SK-N-SH treated with all-trans-retinoic acid at 6 μM for 48 hours (cell line): ENCODE results near the gene ASS1.

ENCODE experiments used
- ATAC-seq: fragments of 200-7000 bp; cut with Tn5 transposase; 3 replicates; pipeline ENCODE4 v1.9.1; 2020; ENCODE audit warnings: mild to moderate bottlenecking, moderate library complexity
- ARNTL ChIP-seq: fragments of 450-650 bp; formaldehyde crosslinking; IDR thresholded peaks from 2 replicates; pipeline ENCODE4 v1.5.0; 2020; ENCODE audit warnings: low read depth, mild to moderate bottlenecking, moderate library complexity, borderline replicate concordance
- BACH2 ChIP-seq: fragments of 250-450 bp; sonication (Bioruptor Pico); IDR thresholded peaks from 2 replicates; pipeline ENCODE4 v1.9.0; 2021; ENCODE audit warnings: mild to moderate bottlenecking, borderline replicate concordance
- CSDC2 ChIP-seq: fragments of 250-450 bp; sonication (Bioruptor Pico); IDR thresholded peaks from 2 replicates; pipeline ENCODE4 v1.5.0; 2020; ENCODE audit warnings: mild to moderate bottlenecking, moderate library complexity
- ESRRG ChIP-seq: fragments of 250-450 bp; sonication (Bioruptor Pico); IDR thresholded peaks from 2 replicates; pipeline ENCODE4 v1.6.1; 2021; ENCODE audit warnings: mild to moderate bottlenecking
- GLIS3 ChIP-seq: fragments of 250-450 bp; sonication (Bioruptor Pico); IDR thresholded peaks from 2 replicates; pipeline ENCODE4 v1.5.0; 2020; ENCODE audit warnings: mild to moderate bottlenecking, moderate library complexity
- ISL1 ChIP-seq: fragments of 250-450 bp; sonication (Bioruptor Pico); IDR thresholded peaks from 2 replicates; pipeline ENCODE4 v2.1.2; 2022; ENCODE audit warnings: mild to moderate bottlenecking, moderate library complexity
- PPARA ChIP-seq: fragments of 250-450 bp; sonication (Bioruptor Pico); IDR thresholded peaks from 2 replicates; pipeline ENCODE4 v1.5.0; 2020; ENCODE audit warnings: mild to moderate bottlenecking, borderline replicate concordance
- RARB ChIP-seq: fragments of 250-450 bp; sonication (Bioruptor Pico); IDR thresholded peaks from 2 replicates; pipeline ENCODE4 v1.8.0; 2021; ENCODE audit warnings: mild to moderate bottlenecking, moderate library complexity
- SNAI2 ChIP-seq: fragments of 250-450 bp; sonication (Bioruptor Pico); IDR thresholded peaks from 2 replicates; pipeline ENCODE4 v1.5.0; 2020; ENCODE audit warnings: mild to moderate bottlenecking, moderate library complexity
- TCF4 ChIP-seq: fragments of 250-450 bp; sonication (Bioruptor Pico); IDR thresholded peaks from 2 replicates; pipeline ENCODE4 v1.8.0; 2021; ENCODE audit warnings: mild to moderate bottlenecking, moderate library complexity, borderline replicate concordance
- TOX ChIP-seq: fragments of 250-450 bp; sonication (Bioruptor Pico); IDR thresholded peaks from 2 replicates; pipeline ENCODE4 v1.8.0; 2021; ENCODE audit warnings: mild to moderate bottlenecking, moderate library complexity, borderline replicate concordance
- ZC3H10 ChIP-seq: fragments of 250-450 bp; sonication (Bioruptor Pico); IDR thresholded peaks from 2 replicates; pipeline ENCODE4 v1.5.1; 2021; ENCODE audit warnings: mild to moderate bottlenecking, moderate library complexity
- ZFP3 ChIP-seq: fragments of 250-450 bp; sonication (Bioruptor Pico); IDR thresholded peaks from 2 replicates; pipeline ENCODE4 v1.5.0; 2020; ENCODE audit warnings: mild to moderate bottlenecking, moderate library complexity
- ZFP30 ChIP-seq: fragments of 450-650 bp; formaldehyde crosslinking; IDR thresholded peaks from 2 replicates; pipeline ENCODE4 v1.5.0; 2022; ENCODE audit warnings: mild to moderate bottlenecking, moderate library complexity
- ZNF565 ChIP-seq: fragments of 450-650 bp; formaldehyde crosslinking; conservative IDR thresholded peaks from 2 replicates; pipeline ENCODE4 v1.5.0; 2020; ENCODE audit warnings: low read depth, mild to moderate bottlenecking, moderate library complexity
- ZNF70 ChIP-seq: fragments of 450-650 bp; formaldehyde crosslinking; IDR thresholded peaks from 2 replicates; pipeline ENCODE4 v1.5.0; 2020; ENCODE audit warnings: mild to moderate bottlenecking, moderate library complexity
- ZNF8 ChIP-seq: fragments of 450-650 bp; formaldehyde crosslinking; IDR thresholded peaks from 2 replicates; pipeline ENCODE4 v1.5.0; 2020; ENCODE audit warnings: mild to moderate bottlenecking, moderate library complexity
- TF ChIP-seq, protein P1 (sequence below): fragments of 250-450 bp; sonication (Bioruptor Pico); IDR thresholded peaks from 2 replicates; pipeline ENCODE4 v1.8.0; 2020; ENCODE audit warnings: mild to moderate bottlenecking, moderate library complexity, borderline replicate concordance
- TF ChIP-seq, protein P2 (sequence below): fragments of 250-450 bp; sonication (Bioruptor Pico); IDR thresholded peaks from 2 replicates; pipeline ENCODE4 v1.5.1; 2021; ENCODE audit warnings: mild to moderate bottlenecking, moderate library complexity
- TF ChIP-seq, protein P3 (sequence below): fragments of 250-450 bp; sonication (Bioruptor Pico); IDR thresholded peaks from 2 replicates; pipeline ENCODE4 v1.5.0; 2020; ENCODE audit warnings: mild to moderate bottlenecking, moderate library complexity
- TF ChIP-seq, protein P4 (sequence below): fragments of 250-450 bp; sonication (Bioruptor Pico); IDR thresholded peaks from 2 replicates; pipeline ENCODE4 v1.5.1; 2020; ENCODE audit warnings: low read depth, mild to moderate bottlenecking, moderate library complexity

ASS1 gene

DNA sequence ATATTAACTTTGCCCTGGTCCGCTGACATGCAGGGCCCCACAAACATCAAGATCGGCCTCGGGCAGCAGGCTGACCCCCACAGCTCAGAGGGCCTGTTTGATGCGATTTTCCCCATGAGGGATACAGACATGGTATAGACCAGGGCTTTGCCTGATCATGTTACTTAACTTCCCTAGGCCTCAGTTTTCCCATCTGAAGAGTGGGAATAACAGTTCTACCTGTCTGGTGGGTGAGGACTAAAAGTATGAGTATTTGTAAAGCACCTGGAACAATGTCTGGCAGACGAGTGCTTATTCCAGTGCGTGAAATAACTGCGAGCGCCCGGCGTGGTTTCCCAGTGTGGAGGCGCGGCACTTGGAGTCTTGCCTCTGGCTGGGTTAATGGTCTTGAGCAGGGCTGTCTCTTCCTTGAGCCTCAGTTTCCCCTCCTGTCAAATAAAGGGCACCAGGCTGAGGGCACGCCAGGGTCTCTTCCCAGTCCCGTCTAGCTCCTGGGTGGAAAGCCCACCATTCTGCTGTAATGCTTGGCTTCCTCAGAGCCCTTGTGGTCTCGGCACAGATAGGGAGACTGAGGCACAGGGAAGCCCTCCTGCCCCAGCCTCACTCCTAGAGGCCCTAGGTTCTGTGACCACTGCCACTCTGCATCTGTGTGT is 47.2 kb downstream of the ASS1 start:
- TF ChIP-seq, protein P1, sequence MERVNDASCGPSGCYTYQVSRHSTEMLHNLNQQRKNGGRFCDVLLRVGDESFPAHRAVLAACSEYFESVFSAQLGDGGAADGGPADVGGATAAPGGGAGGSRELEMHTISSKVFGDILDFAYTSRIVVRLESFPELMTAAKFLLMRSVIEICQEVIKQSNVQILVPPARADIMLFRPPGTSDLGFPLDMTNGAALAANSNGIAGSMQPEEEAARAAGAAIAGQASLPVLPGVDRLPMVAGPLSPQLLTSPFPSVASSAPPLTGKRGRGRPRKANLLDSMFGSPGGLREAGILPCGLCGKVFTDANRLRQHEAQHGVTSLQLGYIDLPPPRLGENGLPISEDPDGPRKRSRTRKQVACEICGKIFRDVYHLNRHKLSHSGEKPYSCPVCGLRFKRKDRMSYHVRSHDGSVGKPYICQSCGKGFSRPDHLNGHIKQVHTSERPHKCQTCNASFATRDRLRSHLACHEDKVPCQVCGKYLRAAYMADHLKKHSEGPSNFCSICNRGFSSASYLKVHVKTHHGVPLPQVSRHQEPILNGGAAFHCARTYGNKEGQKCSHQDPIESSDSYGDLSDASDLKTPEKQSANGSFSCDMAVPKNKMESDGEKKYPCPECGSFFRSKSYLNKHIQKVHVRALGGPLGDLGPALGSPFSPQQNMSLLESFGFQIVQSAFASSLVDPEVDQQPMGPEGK (CRISPR knock-in tag) = no peak
- TF ChIP-seq, protein P2, sequence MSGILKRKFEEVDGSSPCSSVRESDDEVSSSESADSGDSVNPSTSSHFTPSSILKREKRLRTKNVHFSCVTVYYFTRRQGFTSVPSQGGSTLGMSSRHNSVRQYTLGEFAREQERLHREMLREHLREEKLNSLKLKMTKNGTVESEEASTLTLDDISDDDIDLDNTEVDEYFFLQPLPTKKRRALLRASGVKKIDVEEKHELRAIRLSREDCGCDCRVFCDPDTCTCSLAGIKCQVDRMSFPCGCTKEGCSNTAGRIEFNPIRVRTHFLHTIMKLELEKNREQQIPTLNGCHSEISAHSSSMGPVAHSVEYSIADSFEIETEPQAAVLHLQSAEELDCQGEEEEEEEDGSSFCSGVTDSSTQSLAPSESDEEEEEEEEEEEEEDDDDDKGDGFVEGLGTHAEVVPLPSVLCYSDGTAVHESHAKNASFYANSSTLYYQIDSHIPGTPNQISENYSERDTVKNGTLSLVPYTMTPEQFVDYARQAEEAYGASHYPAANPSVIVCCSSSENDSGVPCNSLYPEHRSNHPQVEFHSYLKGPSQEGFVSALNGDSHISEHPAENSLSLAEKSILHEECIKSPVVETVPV (CRISPR knock-in tag) = no peak
- no peak for TF ChIP-seq ZFP3 (CRISPR knock-in tag)
- no peak for TF ChIP-seq GLIS3 (CRISPR knock-in tag)
- TF ChIP-seq SNAI2 = no peak
- no peak for TF ChIP-seq ZFP30 (CRISPR knock-in tag)
- TF ChIP-seq ESRRG (CRISPR knock-in tag) = no peak
- TF ChIP-seq, protein P3, sequence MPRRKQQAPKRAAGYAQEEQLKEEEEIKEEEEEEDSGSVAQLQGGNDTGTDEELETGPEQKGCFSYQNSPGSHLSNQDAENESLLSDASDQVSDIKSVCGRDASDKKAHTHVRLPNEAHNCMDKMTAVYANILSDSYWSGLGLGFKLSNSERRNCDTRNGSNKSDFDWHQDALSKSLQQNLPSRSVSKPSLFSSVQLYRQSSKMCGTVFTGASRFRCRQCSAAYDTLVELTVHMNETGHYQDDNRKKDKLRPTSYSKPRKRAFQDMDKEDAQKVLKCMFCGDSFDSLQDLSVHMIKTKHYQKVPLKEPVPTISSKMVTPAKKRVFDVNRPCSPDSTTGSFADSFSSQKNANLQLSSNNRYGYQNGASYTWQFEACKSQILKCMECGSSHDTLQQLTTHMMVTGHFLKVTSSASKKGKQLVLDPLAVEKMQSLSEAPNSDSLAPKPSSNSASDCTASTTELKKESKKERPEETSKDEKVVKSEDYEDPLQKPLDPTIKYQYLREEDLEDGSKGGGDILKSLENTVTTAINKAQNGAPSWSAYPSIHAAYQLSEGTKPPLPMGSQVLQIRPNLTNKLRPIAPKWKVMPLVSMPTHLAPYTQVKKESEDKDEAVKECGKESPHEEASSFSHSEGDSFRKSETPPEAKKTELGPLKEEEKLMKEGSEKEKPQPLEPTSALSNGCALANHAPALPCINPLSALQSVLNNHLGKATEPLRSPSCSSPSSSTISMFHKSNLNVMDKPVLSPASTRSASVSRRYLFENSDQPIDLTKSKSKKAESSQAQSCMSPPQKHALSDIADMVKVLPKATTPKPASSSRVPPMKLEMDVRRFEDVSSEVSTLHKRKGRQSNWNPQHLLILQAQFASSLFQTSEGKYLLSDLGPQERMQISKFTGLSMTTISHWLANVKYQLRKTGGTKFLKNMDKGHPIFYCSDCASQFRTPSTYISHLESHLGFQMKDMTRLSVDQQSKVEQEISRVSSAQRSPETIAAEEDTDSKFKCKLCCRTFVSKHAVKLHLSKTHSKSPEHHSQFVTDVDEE (CRISPR knock-in tag) = no peak
- no peak for TF ChIP-seq TCF4
- no peak for TF ChIP-seq CSDC2 (CRISPR knock-in tag)
- TF ChIP-seq, protein P4, sequence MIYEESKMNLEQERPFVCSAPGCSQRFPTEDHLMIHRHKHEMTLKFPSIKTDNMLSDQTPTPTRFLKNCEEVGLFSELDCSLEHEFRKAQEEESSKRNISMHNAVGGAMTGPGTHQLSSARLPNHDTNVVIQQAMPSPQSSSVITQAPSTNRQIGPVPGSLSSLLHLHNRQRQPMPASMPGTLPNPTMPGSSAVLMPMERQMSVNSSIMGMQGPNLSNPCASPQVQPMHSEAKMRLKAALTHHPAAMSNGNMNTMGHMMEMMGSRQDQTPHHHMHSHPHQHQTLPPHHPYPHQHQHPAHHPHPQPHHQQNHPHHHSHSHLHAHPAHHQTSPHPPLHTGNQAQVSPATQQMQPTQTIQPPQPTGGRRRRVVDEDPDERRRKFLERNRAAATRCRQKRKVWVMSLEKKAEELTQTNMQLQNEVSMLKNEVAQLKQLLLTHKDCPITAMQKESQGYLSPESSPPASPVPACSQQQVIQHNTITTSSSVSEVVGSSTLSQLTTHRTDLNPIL (CRISPR knock-in tag) = no peak
- TF ChIP-seq ARNTL (CRISPR knock-in tag) = no peak
- TF ChIP-seq RARB (CRISPR knock-in tag) = no peak
- no peak for TF ChIP-seq ZNF565 (CRISPR knock-in tag)
- no peak for TF ChIP-seq ZNF70
- no peak for TF ChIP-seq ZNF8 (CRISPR knock-in tag)
- no peak for TF ChIP-seq TOX (CRISPR knock-in tag)
- TF ChIP-seq ZC3H10 = no peak
- no peak for ATAC-seq

- no peak for ATAC-seq
- TF ChIP-seq, protein P2 (CRISPR knock-in tag) = no peak
- TF ChIP-seq PPARA (CRISPR knock-in tag) (no peak), ZFP30 (CRISPR knock-in tag) (no peak), ZNF565 (CRISPR knock-in tag) (no peak), ZNF70 (no peak), RARB (CRISPR knock-in tag) (no peak), ARNTL (CRISPR knock-in tag) (no peak), ZC3H10 (no peak), TOX (CRISPR knock-in tag) (no peak), ZFP3 (CRISPR knock-in tag) (no peak), BACH2 (CRISPR knock-in tag) (no peak), GLIS3 (CRISPR knock-in tag) (no peak), TCF4 (no peak), ISL1 (CRISPR knock-in tag) (no peak)
- TF ChIP-seq, protein P3 (CRISPR knock-in tag) = no peak
Observed at GRCh38 chr9:130493021-130493420, 48.3 kb downstream of the ASS1 start.
